Prostate gland (tissue), 2 donors: ENCODE results near the gene PARP9.

Experiments
- CTCF ChIP-seq, 4 experiments: fragments of 200-600 bp in 2 of 4; fragments of 450-650 bp in 2 of 4; sonication (generic) in 2 of 4; IDR thresholded peaks; 1 replicate in 3 of 4; 2 replicates in 1 of 4; pipeline ENCODE4 v1.5.1; 2016 to 2019; ENCODE audit warnings: antibody characterized with exemption in 4 of 4, mild to moderate bottlenecking in 2 of 4, moderate library complexity in 2 of 4
- POLR2A ChIP-seq: fragments of 450-650 bp; IDR thresholded peaks from one replicate; pipeline ENCODE4 v1.6.1; 2016; ENCODE audit warnings: antibody characterized with exemption, mild to moderate bottlenecking
- POLR2AphosphoS5 ChIP-seq: sonication (generic); formaldehyde crosslinking; IDR thresholded peaks from one replicate; pipeline ENCODE4 v1.6.1; 2017; ENCODE audit warnings: antibody characterized with exemption

GRCh38 chr3:122586098-122586497 lies 22.0 kb upstream of the PARP9 start:
- TF ChIP-seq CTCF (IDR thresholded peaks at IDR 0.05), result no peak
- TF ChIP-seq POLR2AphosphoS5, result no peak
- no peak for TF ChIP-seq POLR2A
